HG03565 (cell line): Measurements from ENCODE around the gene MRPL43.

Source experiments
- ATAC-seq: cut with Tn5 transposase; IDR thresholded peaks from one replicate; pipeline ENCODE4 v1.9.1; 2021; ENCODE audit warnings: mild to moderate bottlenecking, moderate library complexity; ENCODE audit not compliant: unreplicated experiment

Gene MRPL43

GRCh38 chr10:101005361-101005760 lies 18.1 kb upstream of the MRPL43 start:
- no peak for ATAC-seq

GRCh38 chr10:101003639-101004206 lies 16.4 kb upstream of the MRPL43 start:
- no peak for ATAC-seq

- ATAC-seq = no peak
Measured at GRCh38 chr10:101002456-101002855, 15.2 kb upstream of the MRPL43 start.

GRCh38 chr10:101001659-101002035 lies 14.3 kb upstream of the MRPL43 start:
- ATAC-seq = no peak

GRCh38 chr10:101000915-101001658 lies 13.8 kb upstream of the MRPL43 start:
- no peak for ATAC-seq

GRCh38 chr10:101000127-101000914 lies 13.0 kb upstream of the MRPL43 start:
- no peak for ATAC-seq

- ATAC-seq = no peak
Measured at GRCh38 chr10:100999742-101000126, 12.4 kb upstream of the MRPL43 start, which contains the start of gene LZTS2. Gene LZTS2, plus strand, starts transcription at chr10:100999808. Its CDS starts 2,731 bp downstream, at chr10:101002539.

GRCh38 chr10:100998991-100999741 lies 11.9 kb upstream of the MRPL43 start:
- ATAC-seq = peak; percentile 40

GRCh38 chr10:100998183-100998990 lies 11.1 kb upstream of the MRPL43 start:
- no peak for ATAC-seq

GRCh38 chr10:100997360-100998182 lies 10.3 kb upstream of the MRPL43 start:
- ATAC-seq = no peak

GRCh38 chr10:100996678-100997359 lies 9.5 kb upstream of the MRPL43 start:
- no peak for ATAC-seq

- ATAC-seq = no peak
Measured at GRCh38 chr10:100995181-100995580, 7.9 kb upstream of the MRPL43 start.

GRCh38 chr10:100993986-100994708 lies 6.8 kb upstream of the MRPL43 start:
- no peak for ATAC-seq

GRCh38 chr10:100989088-100989487 lies 1.8 kb upstream of the MRPL43 start:
- ATAC-seq = no peak

- ATAC-seq = no peak
Measured at GRCh38 chr10:100988166-100988565, 869 bp upstream of the MRPL43 start.

GRCh38 chr10:100987685-100988049 lies 370 bp upstream of the MRPL43 start:
- no peak for ATAC-seq

GRCh38 chr10:100986623-100986951 lies 710 bp downstream of the MRPL43 start:
- no peak for ATAC-seq

GRCh38 chr10:100985336-100985735 lies 2.0 kb downstream of the MRPL43 start:
- ATAC-seq = no peak
